Measurements from ENCODE around the gene UNC13D.
"Not testable (repeated sequence)": the region's sequence is repeated elsewhere in the genome, so short reads cannot be mapped to it uniquely, and the experiment has no call there.

UNC13D gene

GRCh38 chr17:75791254-75791653 is 53.0 kb downstream of the UNC13D start:
- DNase-seq, result no peak

- DNase-seq, result peak; percentile 12 to 21
These were observed 59.0 kb downstream of the UNC13D start for GRCh38 chr17:75785016-75785890.

GRCh38 chr17:75784473-75785015 is 59.7 kb downstream of the UNC13D start, which contains the start of gene UNK:
Gene UNK (plus strand): TSS chr17:75784806. CDS start chr17:75784881, 75 bp downstream.
- peak; percentile 92 to 93 for DNase-seq

GRCh38 chr17:75783803-75784472 is 60.3 kb downstream of the UNC13D start:
- peak in 1 of 2 experiments; percentile 2 for DNase-seq

GRCh38 chr17:75783069-75783783 is 61.0 kb downstream of the UNC13D start:
- DNase-seq, result no peak

GRCh38 chr17:75779987-75780889 is 64.0 kb downstream of the UNC13D start:
- no peak for DNase-seq

GRCh38 chr17:75779250-75779986 is 64.8 kb downstream of the UNC13D start:
- peak; percentile 92 for DNase-seq

GRCh38 chr17:75778861-75779249 is 65.3 kb downstream of the UNC13D start:
- peak in 1 of 2 experiments; percentile 62 for DNase-seq

GRCh38 chr17:75778066-75778860 is 65.9 kb downstream of the UNC13D start:
- DNase-seq, result not testable (repeated sequence)

- no peak for DNase-seq
These were observed 66.8 kb downstream of the UNC13D start for GRCh38 chr17:75777296-75777922.
